Prostate gland (tissue), 2 donors: ENCODE data around the gene HAND2. TPM values are rescaled to one million over a fixed set of nuclear protein-coding genes. Genes with fewer than 3 reads are reported as not detected.

Source experiments
- DNase-seq: peaks from one replicate; pipeline ENCODE4 v3.0.0-alpha.2; 2019; ENCODE audit warnings: low spot score
- H3K27ac ChIP-seq, 2 donors: fragments of 200-600 bp; sonication (generic); 2 replicates each; pipeline ENCODE4 v1.5.1; 2017 to 2019
- H3K27me3 ChIP-seq: fragments of 200-600 bp; sonication (generic); replicated peaks from 2 replicates; pipeline ENCODE4 v1.5.1; 2019; ENCODE audit not compliant: insufficient read depth
- H3K36me3 ChIP-seq, 2 donors: fragments of 200-600 bp; sonication (generic); 1 replicate in 1 of 2; 2 replicates in 1 of 2; pipeline versions ENCODE4 v1.5.1 to v1.8.1; 2017 to 2019
- H3K4me1 ChIP-seq: fragments of 200-600 bp; sonication (generic); replicated peaks from 2 replicates; pipeline ENCODE4 v1.5.1; 2019
- H3K4me3 ChIP-seq, 2 donors: fragments of 200-600 bp; sonication (generic); 2 replicates each; pipeline ENCODE4 v1.5.1; 2017 to 2019
- H3K9me3 ChIP-seq: fragments of 200-600 bp; sonication (generic); 2 replicates; pipeline ENCODE4 v1.5.1; 2017
- CTCF ChIP-seq, 4 experiments: fragments of 200-600 bp in 2 of 4; fragments of 450-650 bp in 2 of 4; sonication (generic) in 2 of 4; IDR thresholded peaks; 1 replicate in 3 of 4; 2 replicates in 1 of 4; pipeline ENCODE4 v1.5.1; 2016 to 2019; ENCODE audit warnings: antibody characterized with exemption in 4 of 4, mild to moderate bottlenecking in 2 of 4, moderate library complexity in 2 of 4
- POLR2A ChIP-seq: fragments of 450-650 bp; IDR thresholded peaks from one replicate; pipeline ENCODE4 v1.6.1; 2016; ENCODE audit warnings: antibody characterized with exemption, mild to moderate bottlenecking
- POLR2AphosphoS5 ChIP-seq: sonication (generic); formaldehyde crosslinking; IDR thresholded peaks from one replicate; pipeline ENCODE4 v1.6.1; 2017; ENCODE audit warnings: antibody characterized with exemption
- WGBS: methylation state at CpG from one replicate; pipeline ENCODE4 v1.1.5; 2018; 5-methylcytosine and 5-hydroxymethylcytosine counted together
- intact Hi-C: fragments of 100-400 bp; cut with DNase I; formaldehyde crosslinking; loops from one replicate; pipeline ENCODE4 v1.14.2; 2022
- total RNA-seq, 2 donors: library from RNA; depleted of rRNA; stranded (reverse); fragments of >200 nt; gene quantifications; one replicate each; pipeline ENCODE4 v1.1.0, GENCODE V29; 2016

HAND2 gene
- total RNA-seq, 2 donors from 2014 or later: 7.5 TPM; not detected in 1

GRCh38 chr4:173490256-173490655 is 39.8 kb downstream of the HAND2 start:
- H3K27me3 ChIP-seq: no peaks in the 10 kb centered on the region
- no peaks in the 10 kb centered on the region for H3K4me1 ChIP-seq
- H3K9me3 ChIP-seq: no peaks in the 10 kb centered on the region
- no peak overlapping the region for H3K27ac ChIP-seq
- no peak for TF ChIP-seq POLR2A
- TF ChIP-seq POLR2AphosphoS5: no peak
- no peak for TF ChIP-seq CTCF (IDR thresholded peaks at IDR 0.05)
- WGBS: 68% methylated on average over 3 of the region's 3 CpGs
- no peak for DNase-seq
- no peak overlapping the region for H3K4me3 ChIP-seq
- H3K36me3 ChIP-seq: no peaks in the 10 kb centered on the region
- intact Hi-C loops: loop anchor here (5.0 to 10.0 kb wide), 2 partner anchors 68 to 165 kb away; no protein-coding TSS in a partner anchor

- Histone ChIP-seq H3K4me1 (no peaks in the 10 kb centered on the region), H3K4me3 (no peak overlapping the region), H3K27me3 (no peaks in the 10 kb centered on the region), H3K27ac (no peak overlapping the region), H3K36me3 (no peaks in the 10 kb centered on the region), H3K9me3 (no peaks in the 10 kb centered on the region)
- no peak for DNase-seq
- intact Hi-C loops: no loop called here
- TF ChIP-seq POLR2AphosphoS5: no peak
These were observed 40.5 kb downstream of the HAND2 start for GRCh38 chr4:173489514-173489913.

GRCh38 chr4:173488656-173489055 is 41.4 kb downstream of the HAND2 start:
- Histone ChIP-seq H3K36me3 (no peaks in the 10 kb centered on the region), H3K27ac (no peak overlapping the region), H3K27me3 (no peaks in the 10 kb centered on the region), H3K4me1 (no peaks in the 10 kb centered on the region), H3K4me3 (no peak overlapping the region), H3K9me3 (no peaks in the 10 kb centered on the region)
- intact Hi-C loops: no loop called here
- no peak for TF ChIP-seq CTCF (IDR thresholded peaks at IDR 0.05)
- TF ChIP-seq POLR2AphosphoS5: no peak
- TF ChIP-seq POLR2A: no peak
- 44% methylated on average over 1 of the region's 1 CpG for whole genome bisulfite sequencing
- DNase-seq: no peak

GRCh38 chr4:173488074-173488473 is 42.0 kb downstream of the HAND2 start:
- H3K27ac ChIP-seq: no peak overlapping the region
- no peak for DNase-seq
- no peaks in the 10 kb centered on the region for H3K9me3 ChIP-seq
- H3K36me3 ChIP-seq: no peaks in the 10 kb centered on the region
- WGBS: 100% methylated on average over 1 of the region's 1 CpG
- H3K27me3 ChIP-seq: no peaks in the 10 kb centered on the region
- H3K4me1 ChIP-seq: no peaks in the 10 kb centered on the region
- intact Hi-C loops: no loop called here
- H3K4me3 ChIP-seq: no peak overlapping the region
- TF ChIP-seq POLR2A: no peak
- TF ChIP-seq POLR2AphosphoS5: no peak
- no peak for TF ChIP-seq CTCF (IDR thresholded peaks at IDR 0.05)

- Histone ChIP-seq H3K36me3 (no peaks in the 10 kb centered on the region), H3K9me3 (no peaks in the 10 kb centered on the region), H3K27me3 (no peaks in the 10 kb centered on the region), H3K4me3 (no peak overlapping the region), H3K27ac (no peak overlapping the region), H3K4me1 (no peaks in the 10 kb centered on the region)
- 68% methylated on average over 1 of the region's 1 CpG for WGBS
- DNase-seq: no peak
- intact Hi-C loops: no loop called here
- no peak for TF ChIP-seq POLR2AphosphoS5
These were observed 43.2 kb downstream of the HAND2 start for GRCh38 chr4:173486714-173487392.

GRCh38 chr4:173485164-173485563 is 44.9 kb downstream of the HAND2 start:
- H3K27ac ChIP-seq: no peak overlapping the region
- H3K4me3 ChIP-seq: no peak overlapping the region
- H3K27me3 ChIP-seq: no peaks in the 10 kb centered on the region
- H3K36me3 ChIP-seq: no peaks in the 10 kb centered on the region
- no peaks in the 10 kb centered on the region for H3K9me3 ChIP-seq
- TF ChIP-seq POLR2AphosphoS5 (no peak), CTCF (IDR thresholded peaks at IDR 0.05) (no peak), POLR2A (no peak)
- no peaks in the 10 kb centered on the region for H3K4me1 ChIP-seq
- intact Hi-C loops: no loop called here
- DNase-seq: no peak
- 63% methylated on average over 1 of the region's 1 CpG for WGBS
